ENCODE results near the gene CYS1.
"Not testable (repeated sequence)": the region's sequence is repeated elsewhere in the genome, so short reads cannot be mapped to it uniquely, and the experiment has no call there.

Gene CYS1

GRCh38 chr2:10011606-10012325 lies 68.4 kb downstream of the CYS1 start:
- not testable (repeated sequence) for DNase-seq

- DNase-seq = not testable (repeated sequence)
Measured at GRCh38 chr2:10010861-10011605, 69.2 kb downstream of the CYS1 start.

- no peak for DNase-seq
Measured at GRCh38 chr2:10009811-10010781, 70.1 kb downstream of the CYS1 start.

- DNase-seq = no peak
Measured at GRCh38 chr2:10009271-10009810, 70.9 kb downstream of the CYS1 start.

GRCh38 chr2:10008809-10009176 lies 71.4 kb downstream of the CYS1 start:
- no peak for DNase-seq

GRCh38 chr2:10007921-10008808 lies 72.0 kb downstream of the CYS1 start:
- DNase-seq = no peak

GRCh38 chr2:10007435-10007834 lies 72.8 kb downstream of the CYS1 start:
- DNase-seq = no peak

All from stimulated activated CD4-positive, alpha-beta T cell treated with anti-CD3 and anti-CD28 coated beads, Interleukin-15, amount 100 ng/mL, for 24 hours (primary cell).